GM18867 (cell line): Measurements from ENCODE around the gene IRAK4.

Source experiments
- ATAC-seq: cut with Tn5 transposase; IDR thresholded peaks from one replicate; pipeline ENCODE4 v1.9.1; 2021; ENCODE audit warnings: mild to moderate bottlenecking, moderate library complexity; ENCODE audit not compliant: unreplicated experiment

IRAK4 gene

DNA sequence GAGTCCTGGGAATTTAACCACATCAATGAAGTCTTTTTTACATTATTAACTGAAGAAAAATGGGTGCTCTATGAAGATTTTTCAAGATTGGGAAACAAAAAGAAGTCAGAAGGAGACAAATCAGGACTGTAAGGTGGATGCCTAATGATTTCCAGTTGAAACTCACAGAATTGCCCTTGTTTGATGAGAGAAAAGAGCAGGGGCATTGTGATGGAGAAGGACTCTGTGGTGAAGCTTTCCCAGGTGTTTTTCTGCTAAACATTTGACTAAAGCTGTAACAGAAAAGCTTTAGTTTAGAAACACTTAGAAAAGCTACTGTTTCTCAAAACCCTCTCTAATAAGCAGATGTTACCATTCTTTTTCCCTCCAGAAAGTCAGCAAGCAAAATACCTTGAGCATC is 5.8 kb downstream of the IRAK4 start:
- ATAC-seq = no peak

GRCh38 chr12:43766291-43766690 is 7.5 kb downstream of the IRAK4 start:
- ATAC-seq = no peak

- no peak for ATAC-seq
Observed at GRCh38 chr12:43776498-43776897, 17.7 kb downstream of the IRAK4 start.

GRCh38 chr12:43786899-43787693 is 28.3 kb downstream of the IRAK4 start:
- no peak for ATAC-seq

GRCh38 chr12:43789941-43790340 is 31.2 kb downstream of the IRAK4 start:
- no peak for ATAC-seq

- no peak for ATAC-seq
Observed at GRCh38 chr12:43795716-43796280, 37.0 kb downstream of the IRAK4 start.

DNA sequence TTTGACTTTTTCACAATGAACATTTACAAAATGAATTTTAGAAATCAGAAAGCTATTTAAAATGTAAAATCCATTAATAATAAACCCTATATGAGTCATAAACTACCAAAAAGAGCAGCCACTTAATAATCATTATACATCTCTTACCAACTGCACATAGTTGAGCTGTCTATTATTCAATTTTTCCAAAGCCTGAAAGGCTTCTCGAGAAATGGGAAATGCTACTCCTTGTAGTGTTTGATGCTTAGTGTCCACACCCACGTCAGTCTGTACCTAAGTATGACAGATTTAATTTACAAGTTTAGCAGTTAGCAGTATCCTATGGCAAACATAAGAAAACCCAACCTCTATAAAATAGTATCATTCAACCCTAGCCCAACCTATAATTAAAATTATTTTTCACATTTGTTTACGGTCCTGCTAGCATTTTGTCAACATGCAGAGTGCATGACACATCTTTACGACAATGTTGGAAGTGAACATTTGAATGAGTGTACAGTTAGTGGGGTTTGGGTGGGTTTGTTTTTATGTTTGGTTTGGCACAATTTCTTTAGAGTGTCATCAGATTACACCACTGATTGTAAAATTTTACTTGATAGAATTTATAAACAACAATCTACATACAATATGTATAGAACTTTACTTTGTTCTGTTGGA is 38.9 kb downstream of the IRAK4 start:
- ATAC-seq = no peak

- ATAC-seq = no peak
Observed at GRCh38 chr12:43805149-43805859, 46.6 kb downstream of the IRAK4 start.

- peak; percentile 96 for ATAC-seq
Observed at GRCh38 chr12:43805860-43806736, 47.3 kb downstream of the IRAK4 start, which contains the start of gene TWF1. Gene TWF1 (minus strand): TSS chr12:43806317. CDS start chr12:43806245, 72 bp downstream.

GRCh38 chr12:43806737-43807072 is 48.0 kb downstream of the IRAK4 start:
- no peak for ATAC-seq

DNA sequence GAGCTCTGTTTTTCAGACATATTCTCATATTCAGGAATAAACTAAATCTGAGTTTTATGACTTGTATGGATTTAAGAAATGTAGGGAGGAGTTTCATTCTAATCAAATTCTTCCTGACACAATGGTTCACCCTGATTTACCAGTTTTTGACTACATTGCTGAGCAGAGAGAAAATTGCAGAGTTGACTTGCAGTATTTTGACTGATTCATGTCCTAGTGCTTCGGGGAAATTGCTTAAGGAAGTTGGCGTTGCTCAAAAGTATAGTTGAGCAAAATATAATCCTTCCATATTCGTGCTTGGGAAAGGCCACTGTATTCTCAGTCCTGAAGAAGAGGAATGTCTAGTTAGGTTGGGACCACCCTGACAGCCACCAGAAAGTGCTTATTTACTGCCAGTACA is 48.6 kb downstream of the IRAK4 start:
- no peak for ATAC-seq

- ATAC-seq = no peak
Observed at GRCh38 chr12:43812057-43812456, 53.3 kb downstream of the IRAK4 start.

DNA sequence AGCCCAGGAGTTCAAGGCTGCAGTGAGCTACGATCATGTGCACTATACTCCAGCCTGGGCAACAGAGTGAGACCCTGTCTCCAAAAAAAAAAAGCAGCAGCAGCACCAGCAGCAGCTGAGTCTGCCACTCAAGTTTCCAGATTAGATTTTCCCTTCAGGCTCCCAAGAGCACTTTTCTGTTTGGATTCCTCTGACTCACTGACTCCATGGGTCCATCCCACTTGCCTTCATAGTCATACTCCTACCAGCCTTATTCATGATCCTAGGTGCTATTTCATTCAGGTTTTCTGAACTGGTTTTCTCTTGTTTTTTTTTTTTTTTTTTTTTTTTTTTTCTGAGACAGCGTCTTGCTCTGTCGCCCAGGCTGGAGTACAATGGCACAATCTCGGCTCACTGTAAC is 54.2 kb downstream of the IRAK4 start:
- no peak for ATAC-seq

DNA sequence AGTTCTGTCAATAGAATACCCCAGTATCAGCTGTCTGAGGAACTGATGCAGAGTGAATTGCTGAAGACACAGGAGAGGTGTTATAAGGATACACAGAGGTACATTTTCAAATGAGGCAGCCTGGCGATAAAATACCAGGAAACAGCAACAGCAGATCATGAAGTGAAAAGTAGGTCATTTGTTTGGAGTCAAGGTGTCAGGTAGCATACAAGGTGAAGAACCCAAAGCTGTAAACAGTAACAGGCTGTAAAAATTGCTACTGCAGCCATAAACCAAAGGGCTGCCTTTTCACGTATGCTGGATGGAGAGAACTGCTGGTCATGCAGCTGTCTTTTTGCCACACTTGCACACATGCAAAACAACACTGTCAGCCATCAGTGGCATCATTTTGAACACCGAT is 56.7 kb downstream of the IRAK4 start:
- no peak for ATAC-seq

DNA sequence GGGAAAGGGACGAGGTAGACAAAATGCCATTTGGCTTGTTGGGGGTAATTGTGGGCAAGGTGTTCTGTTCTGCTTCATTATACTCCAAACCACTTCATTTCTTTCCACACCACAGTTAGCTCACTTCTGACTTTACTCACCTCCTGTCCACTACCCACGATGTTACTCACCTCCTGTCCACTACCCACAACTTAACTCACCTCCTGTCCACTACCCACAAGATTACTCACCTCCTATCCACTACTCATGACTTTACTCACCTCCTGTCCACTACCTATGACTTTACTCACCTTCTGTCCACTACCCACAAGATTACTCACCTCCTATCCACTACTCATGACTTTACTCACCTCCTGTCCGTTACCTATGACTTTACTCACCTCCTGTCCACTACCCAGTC is 57.4 kb downstream of the IRAK4 start:
- ATAC-seq = no peak

GRCh38 chr12:43824207-43824775 is 65.5 kb downstream of the IRAK4 start:
- ATAC-seq = no peak

DNA sequence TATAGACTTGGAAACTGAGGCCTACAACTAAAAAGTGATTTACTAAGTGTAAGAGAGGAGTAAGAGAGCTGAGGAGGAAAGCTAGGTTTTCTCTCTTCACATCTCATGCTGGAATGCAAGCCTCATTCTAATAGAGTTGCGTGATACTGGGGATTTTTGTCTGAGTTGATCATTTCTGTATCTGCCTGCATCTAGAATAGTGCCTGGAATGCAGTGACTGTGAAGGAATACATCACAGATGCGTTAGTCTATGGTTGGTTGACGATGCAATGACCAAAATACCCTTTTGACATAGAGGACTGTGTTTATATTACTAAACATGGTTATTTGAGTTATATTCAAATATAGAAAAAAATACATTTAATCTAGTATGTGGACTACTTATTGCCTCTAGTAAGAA is 67.9 kb downstream of the IRAK4 start:
- ATAC-seq = no peak

DNA sequence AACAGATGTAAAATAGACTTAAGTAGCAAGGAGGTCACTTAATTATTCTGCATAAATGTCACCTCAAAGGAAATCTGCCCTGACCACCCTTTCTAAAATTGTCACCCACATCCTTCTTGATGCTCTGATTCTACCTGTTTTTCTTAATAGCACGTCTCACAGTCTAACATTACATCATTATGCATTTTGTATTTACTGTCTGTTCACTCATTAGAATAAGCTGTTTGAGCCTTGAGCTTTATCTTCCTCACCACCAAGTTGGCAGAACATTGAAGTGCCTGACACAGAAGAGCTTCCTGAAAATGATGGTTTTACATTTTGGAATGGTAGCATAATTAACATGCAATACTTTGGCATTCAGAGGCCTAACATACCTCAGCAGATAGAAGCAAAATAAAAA is 68.3 kb downstream of the IRAK4 start:
- no peak for ATAC-seq

DNA sequence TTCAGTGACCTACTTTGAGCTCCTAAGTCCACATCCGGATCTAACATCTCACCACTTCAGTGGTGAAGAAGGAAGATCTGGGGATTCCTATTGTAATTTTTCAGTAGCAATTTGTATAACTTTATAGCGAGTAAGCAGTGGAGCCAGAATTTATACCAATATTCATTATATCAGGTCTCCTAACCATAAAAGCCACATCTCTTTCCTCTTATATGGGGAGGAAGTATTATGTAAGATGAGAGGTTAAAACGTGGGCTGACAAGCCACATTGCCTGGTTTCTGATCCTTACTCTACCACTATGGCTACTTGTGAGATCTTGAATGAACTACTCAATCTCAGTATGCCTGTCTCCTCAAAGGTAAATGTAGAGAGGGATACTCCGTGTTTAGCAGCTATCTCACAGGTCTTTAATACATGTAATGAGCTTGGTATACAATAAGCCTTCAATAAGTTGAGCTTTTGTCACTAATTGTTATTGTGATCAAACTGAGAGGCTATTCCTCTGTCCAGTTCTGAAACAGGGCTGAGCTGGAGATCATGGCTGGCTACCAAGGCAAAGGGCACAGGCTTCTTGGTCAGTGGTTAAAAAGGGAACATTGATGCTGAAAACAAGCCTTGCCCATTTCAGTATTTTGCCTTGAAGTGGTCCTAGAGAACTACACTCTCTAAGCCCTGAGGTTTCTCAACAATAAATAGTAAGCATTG is 73.9 kb downstream of the IRAK4 start:
- no peak for ATAC-seq

DNA sequence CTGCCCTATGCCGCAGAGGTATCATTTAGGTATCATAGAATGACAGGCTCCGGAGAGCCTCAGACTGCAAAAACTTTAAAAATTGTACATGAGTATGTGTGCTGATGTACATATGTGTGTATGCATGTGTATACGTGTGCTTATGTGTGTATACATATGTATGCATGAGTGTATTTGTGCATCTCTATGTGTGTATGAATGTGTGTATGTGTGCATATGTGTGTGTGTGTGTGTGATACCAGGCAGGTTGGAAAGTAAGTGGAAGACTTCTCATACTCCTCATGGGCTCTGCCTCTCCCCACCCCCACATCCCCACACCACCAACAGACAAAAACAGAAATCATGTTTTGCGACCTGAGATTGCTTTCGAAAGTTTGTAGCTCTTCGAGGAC is 76.5 kb downstream of the IRAK4 start:
- peak; percentile 7 for ATAC-seq
